Measurements from ENCODE around the gene HLA-DOB. TPM values are rescaled to one million over a fixed set of nuclear protein-coding genes. Genes with fewer than 3 reads are reported as not detected.

HLA-DOB gene
- total RNA-seq, 3 donors from 2014 or later: 1.5 to 2.0 TPM; not detected in 1

- no peaks in the 10 kb centered on the region for H3K9me3 ChIP-seq
- TF ChIP-seq POLR2AphosphoS5 (IDR thresholded peaks at IDR 0.05): no peak
- no peak for TF ChIP-seq POLR2A (IDR thresholded peaks at IDR 0.05)
- TF ChIP-seq, protein P1, sequence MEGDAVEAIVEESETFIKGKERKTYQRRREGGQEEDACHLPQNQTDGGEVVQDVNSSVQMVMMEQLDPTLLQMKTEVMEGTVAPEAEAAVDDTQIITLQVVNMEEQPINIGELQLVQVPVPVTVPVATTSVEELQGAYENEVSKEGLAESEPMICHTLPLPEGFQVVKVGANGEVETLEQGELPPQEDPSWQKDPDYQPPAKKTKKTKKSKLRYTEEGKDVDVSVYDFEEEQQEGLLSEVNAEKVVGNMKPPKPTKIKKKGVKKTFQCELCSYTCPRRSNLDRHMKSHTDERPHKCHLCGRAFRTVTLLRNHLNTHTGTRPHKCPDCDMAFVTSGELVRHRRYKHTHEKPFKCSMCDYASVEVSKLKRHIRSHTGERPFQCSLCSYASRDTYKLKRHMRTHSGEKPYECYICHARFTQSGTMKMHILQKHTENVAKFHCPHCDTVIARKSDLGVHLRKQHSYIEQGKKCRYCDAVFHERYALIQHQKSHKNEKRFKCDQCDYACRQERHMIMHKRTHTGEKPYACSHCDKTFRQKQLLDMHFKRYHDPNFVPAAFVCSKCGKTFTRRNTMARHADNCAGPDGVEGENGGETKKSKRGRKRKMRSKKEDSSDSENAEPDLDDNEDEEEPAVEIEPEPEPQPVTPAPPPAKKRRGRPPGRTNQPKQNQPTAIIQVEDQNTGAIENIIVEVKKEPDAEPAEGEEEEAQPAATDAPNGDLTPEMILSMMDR (IDR thresholded peaks at IDR 0.05): no peak
- H3K4me3 ChIP-seq: no peak overlapping the region
- H3K4me1 ChIP-seq: peaks cover 0 to 7% of the 10 kb centered on the region in 2 donors
- H3K36me3 ChIP-seq: no peaks in the 10 kb centered on the region
- no peak for DNase-seq (ENCODE audit: low spot score in 2 of 2)
- intact Hi-C loops (cut with DNase I; ENCODE audit: low total_unique reads): no loop called here
- H3K27me3 ChIP-seq: no peaks in the 10 kb centered on the region
- H3K27ac ChIP-seq: no peak overlapping the region
Measured at GRCh38 chr6:32833664-32834063, 16.9 kb upstream of the HLA-DOB start.

DNA sequence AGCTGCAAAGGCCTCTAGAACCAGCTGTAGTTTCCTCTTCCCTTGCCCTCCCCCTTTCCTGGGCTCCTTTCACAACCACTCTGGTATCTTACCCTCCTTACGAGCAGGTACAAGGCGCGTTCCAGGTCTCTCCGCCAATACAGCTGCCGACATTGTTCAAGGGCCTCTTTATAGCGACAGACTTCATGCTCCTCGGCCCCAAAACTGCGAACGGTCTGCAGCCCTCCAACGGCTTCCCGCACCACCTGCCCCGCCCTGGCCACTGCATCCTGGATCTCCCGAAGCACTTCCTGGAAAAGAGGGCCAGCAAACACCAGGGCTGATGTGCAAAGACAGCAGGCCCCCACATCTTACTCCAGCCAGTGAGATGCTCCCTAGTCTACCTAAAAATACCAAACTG, 15.7 kb upstream of the HLA-DOB start:
- H3K4me1 ChIP-seq: peaks cover 0 to 4% of the 10 kb centered on the region in 2 donors
- TF ChIP-seq POLR2A (IDR thresholded peaks at IDR 0.05): no peak
- no peak for TF ChIP-seq POLR2AphosphoS5 (IDR thresholded peaks at IDR 0.05)
- TF ChIP-seq, protein P1 (IDR thresholded peaks at IDR 0.05): no peak
- no peaks in the 10 kb centered on the region for H3K27me3 ChIP-seq
- DNase-seq (ENCODE audit: low spot score in 2 of 2): no peak
- no peak overlapping the region for H3K27ac ChIP-seq
- intact Hi-C loops (cut with DNase I; ENCODE audit: low total_unique reads): no loop called here
- no peaks in the 10 kb centered on the region for H3K9me3 ChIP-seq
- no peaks in the 10 kb centered on the region for H3K36me3 ChIP-seq
- no peak overlapping the region for H3K4me3 ChIP-seq

GRCh38 chr6:32830936-32831335, 14.1 kb upstream of the HLA-DOB start:
- Histone ChIP-seq H3K4me3 (no peak overlapping the region), H3K4me1 (no peaks in the 10 kb centered on the region), H3K36me3 (no peaks in the 10 kb centered on the region), H3K27me3 (no peaks in the 10 kb centered on the region), H3K9me3 (no peaks in the 10 kb centered on the region), H3K27ac (no peak overlapping the region)
- no peak for DNase-seq (ENCODE audit: low spot score in 2 of 2)
- TF ChIP-seq, protein P1 (IDR thresholded peaks at IDR 0.05): no peak
- TF ChIP-seq POLR2A (IDR thresholded peaks at IDR 0.05): no peak
- no peak for TF ChIP-seq POLR2AphosphoS5 (IDR thresholded peaks at IDR 0.05)
- intact Hi-C loops (cut with DNase I; ENCODE audit: low total_unique reads): no loop called here

- H3K9me3 ChIP-seq: no peaks in the 10 kb centered on the region
- H3K27me3 ChIP-seq: no peaks in the 10 kb centered on the region
- H3K4me1 ChIP-seq: no peaks in the 10 kb centered on the region
- no peak for DNase-seq (ENCODE audit: low spot score in 2 of 2)
- intact Hi-C loops (cut with DNase I; ENCODE audit: low total_unique reads): no loop called here
- TF ChIP-seq, protein P1 (IDR thresholded peaks at IDR 0.05): no peak
- TF ChIP-seq POLR2AphosphoS5 (IDR thresholded peaks at IDR 0.05): no peak
- TF ChIP-seq POLR2A (IDR thresholded peaks at IDR 0.05): no peak
- H3K4me3 ChIP-seq: no peak overlapping the region
- H3K27ac ChIP-seq: no peak overlapping the region
- no peaks in the 10 kb centered on the region for H3K36me3 ChIP-seq
Measured at GRCh38 chr6:32830017-32830416, 13.2 kb upstream of the HLA-DOB start.

- DNase-seq (ENCODE audit: low spot score in 2 of 2): no peak
- TF ChIP-seq, protein P1 (IDR thresholded peaks at IDR 0.05): no peak
- TF ChIP-seq POLR2AphosphoS5 (IDR thresholded peaks at IDR 0.05) (no peak), POLR2A (IDR thresholded peaks at IDR 0.05) (no peak)
- intact Hi-C loops (cut with DNase I; ENCODE audit: low total_unique reads): no loop called here
- no peaks in the 10 kb centered on the region for H3K9me3 ChIP-seq
- H3K4me3 ChIP-seq: no peak overlapping the region
- H3K27ac ChIP-seq: no peak overlapping the region
- no peaks in the 10 kb centered on the region for H3K27me3 ChIP-seq
- H3K4me1 ChIP-seq: no peaks in the 10 kb centered on the region
- H3K36me3 ChIP-seq: no peaks in the 10 kb centered on the region
Measured at GRCh38 chr6:32829495-32829894, 12.7 kb upstream of the HLA-DOB start.
